K562 (cell line): Measurements from ENCODE around the gene CDC37. TPM values are rescaled to one million over a fixed set of nuclear protein-coding genes. Genes with fewer than 3 reads are reported as not detected.

Experiments
- DDX20 ChIP-seq: fragments of 450-650 bp; IDR thresholded peaks from 2 replicates; pipeline ENCODE4 v1.6.1; 2016; ENCODE audit warnings: missing genetic modification characterization, low read depth, mild to moderate bottlenecking, missing compliant biosample characterization, moderate library complexity
- EGR1 ChIP-seq: fragments of 450-650 bp; conservative IDR thresholded peaks from 2 replicates; pipeline ENCODE4 v1.6.1; 2017; ENCODE audit warnings: mild to moderate bottlenecking
- ELF1 ChIP-seq: fragments of 200-800 bp; sonication (Bioruptor generic); IDR thresholded peaks from 2 replicates; pipeline ENCODE4 v1.6.1; 2016; ENCODE audit warnings: missing genetic modification characterization, missing compliant biosample characterization
- ETV5 ChIP-seq: sonication (generic); formaldehyde crosslinking; IDR thresholded peaks from 2 replicates; pipeline ENCODE4 v1.4.0; 2020; ENCODE audit warnings: low read depth, mild to moderate bottlenecking, missing genetic modification reagents
- HDAC1 ChIP-seq, 2 experiments: fragments of 450-650 bp; IDR thresholded peaks; 2 replicates each; pipeline ENCODE4 v1.6.1; 2016 to 2017; ENCODE audit warnings: inconsistent platforms in 1 of 2, mild to moderate bottlenecking in 1 of 2, moderate library complexity in 1 of 2
- IRF2 ChIP-seq: sonication (generic); formaldehyde crosslinking; IDR thresholded peaks from 2 replicates; pipeline ENCODE4 v1.8.1; 2022; ENCODE audit warnings: mild to moderate bottlenecking, missing genetic modification reagents
- KDM1A ChIP-seq, 2 experiments: fragments of 450-650 bp; IDR thresholded peaks; 2 replicates each; pipeline ENCODE4 v1.6.1; 2016; ENCODE audit warnings: mild to moderate bottlenecking in 2 of 2
- NBN ChIP-seq: fragments of 450-650 bp; IDR thresholded peaks from 2 replicates; pipeline ENCODE4 v1.6.1; 2016; ENCODE audit warnings: low read depth, mild to moderate bottlenecking
- PHF8 ChIP-seq: fragments of 200-600 bp; sonication (generic); IDR thresholded peaks from 2 replicates; pipeline ENCODE4 v1.6.1; 2012; ENCODE audit warnings: mixed run types, mild to moderate bottlenecking, inconsistent platforms, low read length, moderate library complexity, borderline replicate concordance
- POLR2AphosphoS5 ChIP-seq: IDR thresholded peaks from 2 replicates; pipeline ENCODE4 v1.6.1; 2011; ENCODE audit warnings: mild to moderate bottlenecking, low read depth, low read length, moderate library complexity; ENCODE audit not compliant: control insufficient read depth, insufficient read depth
- SIN3A ChIP-seq, 2 experiments: fragments of 150-350 bp in 1 of 2; IDR thresholded peaks; 2 replicates each; pipeline ENCODE4 v1.6.1; 2011 to 2016; ENCODE audit warnings: borderline replicate concordance in 2 of 2, low read depth in 2 of 2, low read length in 2 of 2, mild to moderate bottlenecking in 2 of 2, moderate library complexity in 2 of 2; ENCODE audit not compliant: control insufficient read depth in 1 of 2
- TEAD4 ChIP-seq, 2 experiments: sonication (generic) in 1 of 2; formaldehyde crosslinking in 1 of 2; IDR thresholded peaks; 2 replicates each; pipeline versions ENCODE4 v1.6.1 to v1.8.0; 2012 to 2022; ENCODE audit warnings: borderline replicate concordance in 1 of 2, inconsistent platforms in 1 of 2, low read length in 1 of 2, mild to moderate bottlenecking in 1 of 2, missing genetic modification reagents in 1 of 2
- XRCC5 ChIP-seq: fragments of 200-400 bp; formaldehyde crosslinking; IDR thresholded peaks from 2 replicates; pipeline ENCODE4 v1.6.1; 2017; ENCODE audit warnings: low read depth, mild to moderate bottlenecking, low read length
- ZNF274 ChIP-seq: IDR thresholded peaks from 2 replicates; pipeline ENCODE4 v1.6.1; 2011; ENCODE audit warnings: low read depth, mild to moderate bottlenecking, low read length, moderate library complexity, borderline replicate concordance
- ZNF75A ChIP-seq: fragments of 450-650 bp; formaldehyde crosslinking; IDR thresholded peaks from 2 replicates; pipeline ENCODE4 v1.4.0; 2020; ENCODE audit warnings: mild to moderate bottlenecking
- polyA plus RNA-seq, 8 experiments: library from polyadenylated mRNA; depleted of rRNA in 4 of 8; stranded (reverse) in 5 of 8; unstranded in 3 of 8; fragments of >200 nt; fragmentation: Nextera tagmentation in 2 of 8; fragmentation: Illumina TruSeq in 1 of 8; extraction: Ambion mirVana in 2 of 8; extraction: Trizol in 1 of 8; gene quantifications; 2 replicates each; pipeline versions ENCODE4 v1.2.1 to v1.2.3, GENCODE V29; 2011 to 2014; ENCODE audit warnings: inconsistent platforms in 1 of 8, missing spikeins in 1 of 8
- total RNA-seq, 7 experiments: library from RNA; depleted of rRNA in 6 of 7; stranded (reverse); fragments of >200 nt in 6 of 7; fragmentation: Illumina TruSeq in 2 of 7; extraction: Trizol in 2 of 7; gene quantifications; 2 replicates each; pipeline versions ENCODE4 v1.2.1 to v1.2.3, GENCODE V29; 2011 to 2021; ENCODE audit warnings: low replicate concordance in 1 of 7
- TF ChIP-seq, protein P1 (sequence below): IDR thresholded peaks from 2 replicates; pipeline ENCODE4 v1.6.1; 2011; ENCODE audit warnings: borderline replicate concordance, low read depth, mild to moderate bottlenecking, moderate library complexity, low read length; ENCODE audit not compliant: insufficient read depth, poor library complexity, severe bottlenecking
- TF ChIP-seq, protein P2 (sequence below): fragments of 450-650 bp; conservative IDR thresholded peaks from 2 replicates; pipeline ENCODE4 v1.6.1; 2016; ENCODE audit warnings: missing genetic modification characterization, low read depth, mild to moderate bottlenecking, control low read depth, missing compliant biosample characterization
- TF ChIP-seq, protein P3 (sequence below), 3 experiments: fragments of 200-800 bp in 1 of 3; sonication (Bioruptor generic) in 1 of 3; sonication (generic) in 1 of 3; formaldehyde crosslinking in 1 of 3; IDR thresholded peaks; 2 replicates each; pipeline versions ENCODE4 v1.6.1 to v1.8.0; 2016 to 2022; ENCODE audit warnings: mild to moderate bottlenecking in 2 of 3, missing compliant biosample characterization in 2 of 3, missing genetic modification characterization in 2 of 3, missing genetic modification reagents in 1 of 3

The CDC37 gene
- total and polyA plus RNA-seq, 9 of the 15 experiments (the other 6 are each of a cell fraction or from before 2014, with no cell fraction given), result 6.6 to 538 (median 227) TPM

DNA sequence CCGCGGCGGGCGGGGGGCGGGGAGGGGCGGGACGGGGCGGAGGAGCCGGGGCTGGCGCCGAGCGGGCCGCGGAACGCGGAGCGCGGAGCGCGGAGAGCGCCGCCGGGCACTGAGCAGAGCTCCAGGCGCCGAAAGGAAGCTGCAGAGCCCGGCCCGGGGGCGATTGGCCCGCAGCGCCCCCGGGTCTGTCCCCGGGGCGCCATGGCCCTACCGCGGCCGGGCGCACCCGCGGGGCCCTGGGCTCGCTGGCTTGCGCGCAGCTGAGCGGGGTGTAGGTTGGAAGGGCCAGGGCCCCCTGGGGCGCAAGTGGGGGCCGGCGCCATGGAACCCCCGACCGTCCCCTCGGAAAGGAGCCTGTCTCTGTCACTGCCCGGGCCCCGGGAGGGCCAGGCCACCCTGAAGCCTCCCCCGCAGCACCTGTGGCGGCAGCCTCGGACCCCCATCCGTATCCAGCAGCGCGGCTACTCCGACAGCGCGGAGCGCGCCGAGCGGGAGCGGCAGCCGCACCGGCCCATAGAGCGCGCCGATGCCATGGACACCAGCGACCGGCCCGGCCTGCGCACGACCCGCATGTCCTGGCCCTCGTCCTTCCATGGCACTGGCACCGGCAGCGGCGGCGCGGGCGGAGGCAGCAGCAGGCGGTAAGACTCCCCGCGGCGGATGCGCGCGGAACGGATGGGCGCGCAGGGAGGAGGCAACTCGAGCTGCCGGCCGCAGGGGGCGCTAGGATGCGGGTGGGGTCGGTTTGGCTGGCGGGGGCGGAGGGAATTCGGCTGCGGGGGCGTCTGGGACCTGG, 17.3 kb upstream of the CDC37 start, which contains the start of gene PDE4A (continued):
- TF ChIP-seq, protein P1, sequence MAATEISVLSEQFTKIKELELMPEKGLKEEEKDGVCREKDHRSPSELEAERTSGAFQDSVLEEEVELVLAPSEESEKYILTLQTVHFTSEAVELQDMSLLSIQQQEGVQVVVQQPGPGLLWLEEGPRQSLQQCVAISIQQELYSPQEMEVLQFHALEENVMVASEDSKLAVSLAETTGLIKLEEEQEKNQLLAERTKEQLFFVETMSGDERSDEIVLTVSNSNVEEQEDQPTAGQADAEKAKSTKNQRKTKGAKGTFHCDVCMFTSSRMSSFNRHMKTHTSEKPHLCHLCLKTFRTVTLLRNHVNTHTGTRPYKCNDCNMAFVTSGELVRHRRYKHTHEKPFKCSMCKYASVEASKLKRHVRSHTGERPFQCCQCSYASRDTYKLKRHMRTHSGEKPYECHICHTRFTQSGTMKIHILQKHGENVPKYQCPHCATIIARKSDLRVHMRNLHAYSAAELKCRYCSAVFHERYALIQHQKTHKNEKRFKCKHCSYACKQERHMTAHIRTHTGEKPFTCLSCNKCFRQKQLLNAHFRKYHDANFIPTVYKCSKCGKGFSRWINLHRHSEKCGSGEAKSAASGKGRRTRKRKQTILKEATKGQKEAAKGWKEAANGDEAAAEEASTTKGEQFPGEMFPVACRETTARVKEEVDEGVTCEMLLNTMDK, result peak; percentile 82
- no peak for TF ChIP-seq ZNF274
- TF ChIP-seq TEAD4 (IDR thresholded peaks at IDR 0.05; ENCODE audit: low read length), result peak; percentile 76
- no peak for TF ChIP-seq TEAD4 (CRISPR knock-in tag; IDR thresholded peaks at IDR 0.05; ENCODE audit: borderline replicate concordance)
- TF ChIP-seq NBN, result no peak
- peak in 1 of 2 experiments; percentile 39; a peak in 2 of 4 replicates for TF ChIP-seq KDM1A (IDR thresholded peaks at IDR 0.05)
- TF ChIP-seq DDX20 (tag), result no peak
- TF ChIP-seq, protein P2, sequence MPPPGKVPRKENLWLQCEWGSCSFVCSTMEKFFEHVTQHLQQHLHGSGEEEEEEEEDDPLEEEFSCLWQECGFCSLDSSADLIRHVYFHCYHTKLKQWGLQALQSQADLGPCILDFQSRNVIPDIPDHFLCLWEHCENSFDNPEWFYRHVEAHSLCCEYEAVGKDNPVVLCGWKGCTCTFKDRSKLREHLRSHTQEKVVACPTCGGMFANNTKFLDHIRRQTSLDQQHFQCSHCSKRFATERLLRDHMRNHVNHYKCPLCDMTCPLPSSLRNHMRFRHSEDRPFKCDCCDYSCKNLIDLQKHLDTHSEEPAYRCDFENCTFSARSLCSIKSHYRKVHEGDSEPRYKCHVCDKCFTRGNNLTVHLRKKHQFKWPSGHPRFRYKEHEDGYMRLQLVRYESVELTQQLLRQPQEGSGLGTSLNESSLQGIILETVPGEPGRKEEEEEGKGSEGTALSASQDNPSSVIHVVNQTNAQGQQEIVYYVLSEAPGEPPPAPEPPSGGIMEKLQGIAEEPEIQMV, result no peak
- TF ChIP-seq XRCC5, result 0 out of 2 replicates have a peak, but pooled peaks have one; percentile 38
- peak; percentile 99 for TF ChIP-seq EGR1
- TF ChIP-seq ZNF75A (CRISPR knock-in tag), result no peak
- 0 out of 4 replicates have a peak, but pooled peaks of 1 of the 2 experiments have one; percentile 6 for TF ChIP-seq SIN3A (IDR thresholded peaks at IDR 0.05; ENCODE audit: borderline replicate concordance in 2 of 2, control insufficient read depth in 1 of 2, low read depth in 2 of 2, low read length in 2 of 2)
- no peak for TF ChIP-seq IRF2 (CRISPR knock-in tag)
- TF ChIP-seq, protein P3, sequence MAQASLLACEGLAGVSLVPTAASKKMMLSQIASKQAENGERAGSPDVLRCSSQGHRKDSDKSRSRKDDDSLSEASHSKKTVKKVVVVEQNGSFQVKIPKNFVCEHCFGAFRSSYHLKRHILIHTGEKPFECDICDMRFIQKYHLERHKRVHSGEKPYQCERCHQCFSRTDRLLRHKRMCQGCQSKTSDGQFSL (CRISPR knock-in tag; IDR thresholded peaks at IDR 0.05), result 0 out of 2 replicates have a peak, but pooled peaks have one; percentile 72
- TF ChIP-seq, protein P3 (tag; IDR thresholded peaks at IDR 0.05), result no peak
- TF ChIP-seq PHF8, result peak; percentile 40; the same call in 1 of the 2 replicates
- 0 out of 2 replicates have a peak, but pooled peaks have one; percentile 41 for TF ChIP-seq ETV5 (CRISPR knock-in tag)
- TF ChIP-seq POLR2AphosphoS5, result peak; percentile 26; the same call in 1 of the 2 replicates
- TF ChIP-seq ELF1 (tag), result no peak
- peak in 1 of 2 experiments; percentile 72; a peak in 2 of 4 replicates for TF ChIP-seq HDAC1 (IDR thresholded peaks at IDR 0.05)
